ENCODE results near the gene SLC13A3. TPM values are rescaled to one million over a fixed set of nuclear protein-coding genes. Genes with fewer than 3 reads are reported as not detected.

SLC13A3 gene
- total RNA-seq, 1 donor = 4.3 TPM

- no peak for DNase-seq (ENCODE audit: low read depth)
- TF ChIP-seq CTCF (IDR thresholded peaks at IDR 0.05; ENCODE audit: insufficient read depth, low read depth, low read length) = no peak
- H3K4me3 ChIP-seq (ENCODE audit: low read depth, low read length) = no peak overlapping the region
Observed at GRCh38 chr20:46605978-46606816, 45.1 kb downstream of the SLC13A3 start.

- no peak for DNase-seq (ENCODE audit: low read depth)
- TF ChIP-seq CTCF (IDR thresholded peaks at IDR 0.05; ENCODE audit: insufficient read depth, low read depth, low read length) = no peak
Observed at GRCh38 chr20:46605181-46605580, 46.1 kb downstream of the SLC13A3 start.

GRCh38 chr20:46604551-46605133 is 46.6 kb downstream of the SLC13A3 start:
- no peak for DNase-seq (ENCODE audit: low read depth)
- no peak overlapping the region for H3K4me3 ChIP-seq (ENCODE audit: low read depth, low read length)
- no peak for TF ChIP-seq CTCF (IDR thresholded peaks at IDR 0.05; ENCODE audit: insufficient read depth, low read depth, low read length)

More at GRCh38 chr20:46605181-46605580, 46.1 kb downstream of the SLC13A3 start:
- no peak overlapping the region for H3K4me3 ChIP-seq (ENCODE audit: low read depth, low read length)

GRCh38 chr20:46602429-46602828 is 48.8 kb downstream of the SLC13A3 start:
- TF ChIP-seq CTCF (IDR thresholded peaks at IDR 0.05; ENCODE audit: insufficient read depth, low read depth, low read length) = no peak
- H3K4me3 ChIP-seq (ENCODE audit: low read depth, low read length) = no peak overlapping the region
- no peak for DNase-seq (ENCODE audit: low read depth)

GRCh38 chr20:46601603-46602122 is 49.6 kb downstream of the SLC13A3 start:
- no peak for TF ChIP-seq CTCF (IDR thresholded peaks at IDR 0.05; ENCODE audit: insufficient read depth, low read depth, low read length)

GRCh38 chr20:46600286-46600752 is 50.9 kb downstream of the SLC13A3 start:
- TF ChIP-seq CTCF (IDR thresholded peaks at IDR 0.05; ENCODE audit: insufficient read depth, low read depth, low read length) = no peak
- H3K4me3 ChIP-seq (ENCODE audit: low read depth, low read length) = no peak overlapping the region
- no peak for DNase-seq (ENCODE audit: low read depth)

More at GRCh38 chr20:46601603-46602122, 49.6 kb downstream of the SLC13A3 start:
- DNase-seq (ENCODE audit: low read depth) = no peak
- H3K4me3 ChIP-seq (ENCODE audit: low read depth, low read length) = no peak overlapping the region
